Keratinocyte (primary cell): Measurements from ENCODE around the gene MYO16.

ENCODE experiments used
- CTCF ChIP-seq, 3 experiments: IDR thresholded peaks in 1 of 3; conservative IDR thresholded peaks in 1 of 3; optimal IDR thresholded peaks in 1 of 3; 2 replicates in 2 of 3; 3 replicates in 1 of 3; pipeline versions ENCODE3 to v1.5.1; 2011; ENCODE audit warnings: low read length in 3 of 3, mild to moderate bottlenecking in 3 of 3, moderate library complexity in 2 of 3, control low read depth in 1 of 3, inconsistent platforms in 1 of 3; ENCODE audit not compliant: insufficient read depth in 2 of 3; ENCODE audit errors: extremely low read depth in 1 of 3
- EZH2 ChIP-seq: IDR thresholded peaks from one replicate; pipeline ENCODE4 v1.6.1; 2012; ENCODE audit warnings: inconsistent platforms, mild to moderate bottlenecking, low read length, moderate library complexity

- TF ChIP-seq CTCF (optimal IDR thresholded peaks at IDR 0.05 in 1 of 3, IDR thresholded peaks at IDR 0.05 in 1 of 3, conservative IDR thresholded peaks at IDR 0.05 in 1 of 3; ENCODE audit: extremely low read depth in 1 of 3, insufficient read depth in 2 of 3, low read length in 3 of 3) (no peak), EZH2 (no peak)
These were observed 156.4 kb downstream of the MYO16 start for GRCh38 chr13:108785844-108786243.
